CD1c-positive myeloid dendritic cell (primary cell): ENCODE results near the gene OVAAL.

Experiments used
- DNase-seq: peaks from one replicate; pipeline ENCODE4 v3.0.0-alpha.2; 2016; ENCODE audit errors: extremely low spot score

Gene OVAAL

DNA sequence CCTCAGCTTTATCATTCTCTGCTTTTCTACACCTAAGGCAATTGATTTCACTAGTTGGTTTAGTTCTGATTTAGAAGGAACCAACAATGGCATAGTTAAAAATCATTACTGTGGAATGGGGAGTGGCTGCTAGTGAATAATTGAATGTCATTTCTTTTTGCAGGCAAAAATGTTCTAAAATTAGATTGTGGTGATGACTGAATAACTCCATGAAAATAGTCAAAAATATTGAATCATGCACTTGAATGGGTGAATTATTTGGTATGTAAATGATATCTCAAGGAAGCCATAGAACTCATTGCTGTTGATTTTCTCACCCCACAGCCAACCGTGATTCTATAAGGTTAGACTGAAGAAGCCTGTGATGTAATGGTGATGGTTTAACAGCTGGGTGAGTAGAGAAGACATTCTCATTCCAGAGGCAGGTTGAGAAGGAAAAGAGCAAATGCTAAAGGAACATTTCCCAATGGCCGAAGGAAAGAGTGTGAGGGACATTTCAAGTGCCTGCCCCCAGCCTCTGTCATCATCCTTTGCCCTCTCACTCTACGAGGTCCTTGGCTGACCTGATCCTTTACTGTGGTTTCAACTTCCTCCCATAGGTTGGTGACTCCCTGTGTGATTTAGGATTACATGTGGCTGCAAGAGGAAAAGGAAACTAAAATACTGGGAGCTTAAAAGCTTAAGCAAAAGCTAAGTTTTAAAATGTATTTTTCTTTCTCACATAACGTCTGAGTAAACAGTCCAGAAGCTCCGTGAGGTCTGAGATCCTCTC, 12.5 kb downstream of the OVAAL start:
- DNase-seq, result no peak

DNA sequence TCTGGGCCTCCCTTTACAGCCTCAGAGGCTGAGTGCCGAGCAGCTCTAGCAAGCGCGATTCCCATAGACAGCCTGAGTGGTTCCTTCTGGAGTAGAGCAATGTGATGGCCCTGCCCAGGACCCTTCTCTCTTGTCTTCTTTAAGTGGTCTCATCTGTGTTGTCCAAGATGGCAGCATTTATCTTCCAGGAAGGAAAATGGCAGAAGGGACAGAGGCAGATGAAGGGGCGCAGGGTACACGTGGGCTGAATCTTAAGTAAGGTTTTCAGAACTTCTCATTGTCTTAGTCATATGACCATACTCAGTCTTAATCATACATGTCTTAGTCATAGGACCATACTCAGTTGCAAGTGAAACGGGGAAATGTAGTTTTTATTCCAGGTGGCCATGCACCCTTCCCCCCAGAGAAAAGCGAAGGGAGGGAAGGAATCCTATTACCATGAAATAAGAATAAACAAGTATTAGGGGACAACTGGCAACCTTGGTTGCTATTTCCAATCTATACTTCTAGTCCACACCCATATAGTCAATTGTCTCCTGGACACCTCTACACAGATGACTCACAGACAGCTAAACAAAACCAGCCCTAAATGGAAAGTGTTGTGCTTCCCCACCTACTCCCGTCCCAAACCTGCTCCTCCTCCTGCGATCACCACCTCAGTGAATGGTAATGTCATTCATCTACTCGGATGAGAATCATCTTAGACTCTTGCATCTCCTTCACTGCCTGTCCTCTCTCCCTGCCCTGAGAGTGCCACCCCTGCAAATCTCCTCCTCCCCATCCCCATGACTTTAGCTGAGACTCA, 13.3 kb downstream of the OVAAL start:
- DNase-seq, result no peak

DNA sequence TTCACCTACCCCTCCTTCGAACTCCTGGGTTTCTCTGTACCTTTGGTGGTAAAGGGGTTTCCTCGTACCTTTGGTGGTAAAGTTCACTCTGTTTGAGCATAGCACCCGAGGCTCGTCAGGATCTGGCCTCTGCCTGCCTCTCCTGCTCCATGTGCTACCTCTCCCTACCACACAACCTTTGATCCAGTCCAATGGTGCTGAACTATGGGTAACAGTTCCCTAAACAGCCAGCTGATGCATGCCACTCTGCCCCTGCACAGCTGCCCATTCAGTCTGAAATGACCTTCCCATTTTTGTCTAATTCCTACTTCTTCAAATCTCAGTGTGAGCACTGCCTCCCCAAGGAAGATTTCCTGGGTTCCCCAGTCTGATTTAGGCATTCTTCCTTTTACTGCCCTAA, 14.0 kb downstream of the OVAAL start:
- peak; percentile 26 for DNase-seq

DNA sequence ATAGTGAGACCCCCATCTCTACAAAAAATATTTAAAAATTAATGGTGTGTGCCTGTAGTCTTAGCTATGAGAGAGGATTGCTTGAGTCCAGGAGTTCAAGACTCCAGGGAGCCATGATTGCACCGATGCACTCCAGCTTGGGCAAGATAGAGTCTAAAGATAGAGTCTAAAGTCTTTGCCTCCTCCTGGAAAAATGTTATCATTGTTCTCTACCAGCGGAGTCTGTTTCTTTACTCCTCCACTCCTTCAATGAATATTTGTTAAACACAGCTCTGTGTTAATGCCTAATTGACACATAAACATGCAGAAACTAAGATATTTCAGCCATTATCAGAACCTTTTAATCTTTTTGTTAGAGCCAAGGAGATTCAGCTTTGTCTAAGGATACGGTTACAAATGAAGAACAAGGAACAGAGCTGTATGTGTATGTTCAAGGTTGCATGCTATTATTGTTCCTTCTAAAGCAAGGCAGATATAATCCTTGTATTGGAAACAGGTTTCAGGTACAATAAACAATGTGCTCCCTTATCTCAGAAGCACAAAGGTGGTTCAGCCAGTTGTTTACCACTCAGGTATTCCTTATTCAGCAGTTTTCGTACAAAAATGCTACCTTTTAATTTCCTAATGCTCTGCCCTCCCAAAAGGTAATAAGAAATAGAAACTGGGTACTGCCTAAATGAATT, 15.4 kb downstream of the OVAAL start:
- DNase-seq, result no peak

DNA sequence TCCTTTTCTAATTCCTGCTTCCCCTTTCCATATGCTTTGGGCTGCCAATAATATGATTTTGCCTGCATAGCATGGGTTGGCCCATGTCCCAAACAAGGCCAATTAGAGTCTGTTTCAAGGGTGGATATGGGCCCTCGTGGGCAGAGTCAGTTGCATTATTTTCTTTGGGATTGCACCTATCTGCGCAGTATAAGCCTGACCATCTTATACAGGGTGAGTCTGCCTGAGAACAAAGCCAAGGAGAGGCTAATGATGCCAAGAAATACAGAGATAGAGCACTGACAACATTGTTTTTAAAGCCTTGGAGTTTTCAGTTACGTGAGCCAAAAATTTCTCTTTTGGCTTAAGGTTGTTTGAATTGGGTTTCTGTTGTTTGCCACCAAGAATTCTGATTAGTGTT, 18.6 kb downstream of the OVAAL start:
- DNase-seq, result no peak

DNA sequence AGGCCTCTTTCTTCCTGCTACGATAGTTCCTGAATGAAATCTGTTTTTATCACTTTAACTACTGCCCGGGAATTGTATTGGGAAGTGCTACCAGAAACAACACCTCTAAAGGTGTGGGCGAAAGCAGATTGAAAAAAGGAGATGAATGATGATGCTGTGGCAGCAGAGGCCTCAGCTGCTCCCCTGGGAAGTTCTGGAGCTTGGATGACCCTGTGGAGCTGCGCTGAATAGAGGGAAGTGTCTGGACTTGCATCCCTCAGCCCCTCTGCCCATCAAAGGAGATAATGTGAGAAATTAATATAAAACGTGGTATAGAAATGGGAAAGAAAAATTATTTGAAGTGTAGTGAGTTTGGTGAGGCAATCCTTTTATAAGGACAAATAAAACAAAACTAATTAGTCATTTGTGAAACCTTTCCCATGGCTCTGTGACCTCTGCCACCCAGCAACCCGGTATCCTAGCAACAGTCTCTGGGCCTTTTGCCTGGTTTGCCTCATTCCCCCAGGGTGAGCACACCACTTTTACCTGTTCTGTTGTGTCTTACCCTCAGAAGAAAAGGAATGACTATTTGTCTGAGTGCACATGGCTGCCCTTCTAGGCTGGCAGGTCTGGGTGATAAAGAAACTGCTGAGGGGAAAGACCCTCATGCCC, 21.3 kb downstream of the OVAAL start:
- DNase-seq, result no peak

DNA sequence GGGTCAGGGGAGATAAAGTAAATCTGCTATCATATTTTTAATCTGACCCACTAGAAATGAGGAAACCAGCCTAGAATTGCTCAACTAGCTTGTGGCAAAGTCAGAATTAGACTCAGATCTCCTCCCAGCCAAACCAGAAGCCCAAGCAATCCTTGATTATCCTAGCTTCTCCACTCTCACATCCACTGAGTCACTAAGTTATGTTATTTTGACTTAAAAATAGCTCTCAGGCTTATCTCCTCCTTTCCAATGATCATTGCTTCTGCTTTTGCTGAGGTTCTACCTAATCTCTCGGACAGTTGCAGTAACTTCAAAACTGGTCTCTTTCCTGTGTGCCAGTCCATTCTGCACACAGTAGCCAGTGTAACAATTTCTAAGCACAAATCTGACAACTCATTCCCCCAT, 22.9 kb downstream of the OVAAL start:
- no peak for DNase-seq

DNA sequence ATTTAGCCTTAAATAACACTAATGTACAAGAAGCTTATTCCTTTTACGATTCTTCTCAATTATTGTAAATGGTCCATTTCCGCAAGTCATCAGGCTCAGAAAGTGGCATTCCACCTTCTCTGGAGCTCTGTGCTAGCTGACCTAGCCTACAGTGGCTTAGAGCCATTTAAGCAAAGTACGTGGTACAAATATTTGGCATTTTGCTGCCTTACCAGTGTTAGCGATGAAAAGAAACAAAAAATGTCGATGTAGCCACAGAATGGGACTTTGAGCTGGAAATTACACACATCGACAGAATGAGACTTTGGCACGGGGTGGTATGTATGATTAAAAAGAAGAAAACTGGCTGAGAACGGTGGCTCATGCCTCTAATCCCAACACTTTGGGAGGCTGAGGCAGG, 26.1 kb downstream of the OVAAL start:
- no peak for DNase-seq

DNA sequence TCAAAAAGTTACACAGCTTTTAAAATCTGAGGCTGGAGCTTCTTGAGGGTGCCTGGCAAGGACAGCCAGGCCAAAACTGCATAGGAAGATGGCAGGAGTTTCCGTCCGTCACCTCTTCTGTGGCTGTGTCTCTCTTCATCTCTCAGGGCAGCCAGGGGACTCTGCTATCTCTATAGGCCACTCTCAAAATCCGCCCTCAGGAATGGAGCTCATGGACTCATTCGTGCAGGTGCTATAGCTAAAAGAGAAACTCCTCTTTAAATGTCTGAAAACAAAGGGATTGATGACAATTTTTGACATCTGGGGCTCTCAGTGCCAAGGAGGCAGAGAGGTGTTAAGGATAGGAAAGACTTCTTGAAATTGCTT, 27.2 kb downstream of the OVAAL start:
- no peak for DNase-seq

DNA sequence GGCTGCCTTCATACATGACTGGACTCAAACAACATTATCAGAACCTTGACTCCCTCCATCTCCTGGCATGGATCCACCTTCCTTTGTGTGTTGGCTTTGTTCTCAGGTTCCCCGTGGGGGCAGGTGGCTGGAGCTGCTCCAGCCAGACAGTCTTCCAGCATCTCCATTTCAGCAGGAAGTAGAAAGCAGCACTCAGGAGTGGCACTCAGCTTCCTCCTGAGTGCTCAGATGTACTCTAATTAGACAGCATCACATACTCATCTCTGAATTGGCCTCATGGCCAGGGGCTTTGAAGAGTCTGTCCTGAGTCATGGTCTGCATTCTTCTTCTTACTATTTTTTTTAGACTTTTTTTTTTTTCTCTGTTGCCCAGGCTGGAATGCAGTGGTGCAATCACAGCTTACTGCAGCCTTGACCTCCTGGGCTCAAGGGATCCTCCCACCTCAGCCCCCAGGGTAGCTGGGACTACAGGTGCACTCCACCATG, 27.9 kb downstream of the OVAAL start:
- no peak for DNase-seq

DNA sequence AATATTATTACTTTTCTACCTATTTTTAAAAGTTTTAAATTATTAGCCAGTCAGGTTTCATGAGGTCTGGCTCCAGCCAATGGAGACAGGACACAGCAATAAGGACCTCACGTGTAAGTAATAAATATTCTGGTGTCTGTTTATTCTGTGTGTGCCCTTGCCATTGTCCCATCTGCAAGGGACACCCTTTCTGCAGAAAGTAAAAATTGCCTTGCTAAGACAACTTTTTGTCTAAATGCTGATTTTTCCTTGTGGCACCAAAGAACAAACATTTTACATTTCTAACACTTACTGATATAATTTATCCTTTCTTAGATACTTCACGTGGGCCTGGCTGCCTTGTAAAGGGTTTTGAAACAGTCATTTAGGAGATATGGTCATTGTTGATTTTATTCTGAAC, 29.4 kb downstream of the OVAAL start:
- DNase-seq, result no peak

DNA sequence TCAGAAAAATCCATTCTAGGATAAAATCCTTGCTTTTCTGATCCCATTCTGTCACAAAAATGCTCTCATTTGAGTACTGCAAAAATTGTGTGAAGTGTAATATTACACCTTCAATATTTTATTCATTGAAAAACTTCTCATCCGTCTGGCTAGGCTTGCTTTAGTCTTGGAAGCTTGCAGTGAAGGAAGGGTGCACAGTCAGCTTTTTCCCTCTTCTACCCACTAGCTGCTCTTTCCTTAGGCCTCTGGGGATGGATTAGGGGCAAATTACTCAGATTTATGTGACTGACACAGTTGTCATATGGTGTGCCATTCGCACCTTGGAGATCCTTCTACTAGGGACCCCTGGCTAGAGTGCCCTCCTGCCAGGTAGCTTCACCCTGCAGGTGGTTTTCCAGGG, 32.1 kb downstream of the OVAAL start:
- no peak for DNase-seq

DNA sequence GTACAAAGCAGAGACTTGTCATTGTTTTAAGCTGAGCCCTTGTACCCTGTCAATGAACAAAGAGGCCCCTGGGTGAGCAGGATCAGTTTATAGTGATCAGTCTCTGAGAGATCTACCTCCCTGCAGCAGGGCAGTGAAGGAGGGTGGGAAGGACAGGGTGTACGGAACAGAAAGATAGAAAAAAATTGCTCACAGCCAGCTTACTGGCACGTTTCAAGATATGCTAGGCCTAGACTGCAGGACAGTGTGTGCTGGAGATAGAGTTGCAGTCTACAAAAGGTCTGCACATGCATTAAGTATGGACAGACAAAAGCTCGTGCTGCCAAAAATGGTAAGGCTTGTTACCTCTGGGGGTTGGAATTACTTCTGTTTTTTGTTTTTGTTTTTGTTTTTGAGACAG, 34.6 kb downstream of the OVAAL start:
- no peak for DNase-seq

DNA sequence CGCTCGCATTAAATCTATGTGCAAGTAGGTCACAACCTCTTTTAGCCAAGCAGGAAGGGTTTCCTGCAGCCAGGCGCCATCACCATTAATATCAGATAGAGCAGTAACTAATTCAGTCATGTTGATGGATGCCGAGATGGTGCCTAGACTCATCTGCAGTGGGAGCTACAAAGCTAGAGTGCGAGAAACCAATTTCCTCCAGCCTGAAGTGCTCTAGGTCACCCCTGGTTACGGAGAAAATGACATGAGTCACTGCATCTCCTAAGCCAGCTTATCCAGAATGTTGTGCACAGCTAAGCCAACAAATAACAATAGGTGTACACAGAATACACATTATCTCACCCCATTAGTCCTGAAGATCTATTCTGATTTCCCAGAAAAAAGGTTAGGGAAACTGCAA, 36.0 kb downstream of the OVAAL start:
- DNase-seq, result no peak

DNA sequence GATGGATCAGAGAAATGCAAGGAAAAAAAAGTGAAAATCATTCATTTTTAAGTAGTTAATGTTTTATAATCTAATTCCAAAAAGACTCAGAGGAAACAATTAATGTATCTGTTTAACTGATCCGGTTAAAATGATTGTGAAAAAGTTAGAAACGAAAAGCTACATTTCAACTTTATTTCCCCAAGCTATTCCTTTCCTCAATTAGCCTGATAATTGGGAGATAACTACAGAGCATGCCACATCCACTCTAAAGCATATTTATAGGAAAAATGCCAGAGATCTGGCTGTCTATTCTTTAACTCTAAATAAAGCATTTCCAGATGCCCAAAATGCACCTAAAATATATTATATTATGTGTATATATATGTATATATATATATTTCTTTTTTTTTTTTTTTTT, 37.2 kb downstream of the OVAAL start:
- DNase-seq, result no peak

DNA sequence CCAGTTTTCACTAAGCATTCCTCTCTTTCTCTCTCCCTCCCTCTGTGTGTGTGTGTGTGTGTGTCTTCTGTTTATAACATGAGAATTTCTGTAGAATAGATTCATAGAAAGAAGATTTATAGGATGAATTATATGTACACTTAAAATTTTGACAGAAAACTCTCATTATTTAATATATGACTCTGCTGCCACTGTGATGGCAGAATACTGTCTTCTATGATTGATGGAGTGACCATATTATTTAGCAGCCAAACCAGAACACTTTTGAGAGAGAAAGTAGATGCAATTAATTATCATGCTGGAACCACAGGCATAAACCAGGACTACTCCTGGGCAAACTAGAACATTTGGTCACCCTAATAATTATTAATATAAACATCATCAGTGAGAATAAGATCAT, 38.8 kb downstream of the OVAAL start:
- DNase-seq, result no peak

DNA sequence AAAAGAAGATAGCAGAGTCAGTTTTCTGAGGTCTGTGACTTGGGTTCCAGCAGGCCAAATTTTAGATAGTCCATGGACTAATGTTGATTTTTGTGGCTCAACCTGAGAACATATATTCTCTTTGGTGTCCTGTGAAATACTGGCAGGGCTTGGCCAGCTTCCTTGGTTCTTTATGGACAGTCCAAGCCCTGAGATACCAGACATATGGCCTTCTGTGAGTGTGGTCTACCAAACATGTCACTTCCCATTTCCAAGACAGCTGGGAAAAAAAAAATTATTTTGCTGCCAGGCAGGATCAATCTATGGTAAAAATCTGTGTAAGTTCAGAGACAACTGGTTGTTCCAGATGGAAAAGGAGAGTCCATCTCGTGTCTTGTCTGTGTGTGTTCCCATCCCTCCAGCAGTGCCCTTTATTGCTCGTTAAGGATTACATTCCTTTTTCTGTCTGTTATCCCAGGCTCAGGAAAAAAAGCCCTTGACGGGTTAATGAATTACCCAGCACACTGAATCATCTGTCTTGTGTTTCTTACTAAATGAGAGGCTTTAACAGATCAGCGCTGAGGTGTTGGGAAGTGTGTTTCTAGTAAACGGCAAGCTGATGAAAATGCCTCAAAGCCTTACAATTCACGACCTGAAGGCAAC, 39.7 kb downstream of the OVAAL start:
- no peak for DNase-seq

DNA sequence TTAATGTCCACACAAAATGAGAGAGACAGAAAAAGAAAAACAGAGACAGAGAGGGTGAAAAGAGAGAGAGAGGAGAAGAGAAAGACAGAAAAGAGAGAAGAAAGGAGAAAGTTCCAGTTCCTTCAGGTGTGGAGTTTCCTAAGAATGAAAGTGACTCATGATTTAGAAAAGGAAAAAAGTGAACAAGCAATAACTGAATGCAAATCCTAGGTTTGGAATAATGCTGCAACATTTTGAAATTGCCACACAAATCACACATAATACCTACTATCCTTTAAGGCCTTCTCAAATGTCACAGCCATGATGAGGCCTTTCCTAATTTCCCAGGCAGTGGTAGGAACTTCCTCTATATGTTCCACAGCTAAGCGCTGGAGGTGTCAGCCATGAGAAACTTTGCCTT, 41.6 kb downstream of the OVAAL start:
- no peak for DNase-seq

DNA sequence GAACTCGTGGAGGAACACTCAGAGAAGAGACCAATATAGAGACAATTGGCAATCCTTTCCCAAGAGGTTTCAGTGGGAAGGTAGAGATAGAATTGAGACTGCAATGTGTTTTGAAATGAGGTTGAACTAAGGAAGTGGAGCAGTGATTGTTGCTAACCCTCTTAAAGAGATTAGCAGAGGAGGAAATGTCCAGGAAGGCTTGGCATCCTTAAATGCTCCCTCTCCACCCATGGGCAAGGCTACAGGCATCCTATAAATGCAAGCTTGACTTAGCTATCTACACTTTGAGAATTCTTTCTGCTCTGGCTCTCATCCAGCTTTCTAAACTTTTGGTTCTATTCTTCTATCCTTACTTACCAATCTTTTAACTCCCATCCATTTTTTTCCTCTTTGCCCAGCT, 42.7 kb downstream of the OVAAL start:
- DNase-seq, result no peak

DNA sequence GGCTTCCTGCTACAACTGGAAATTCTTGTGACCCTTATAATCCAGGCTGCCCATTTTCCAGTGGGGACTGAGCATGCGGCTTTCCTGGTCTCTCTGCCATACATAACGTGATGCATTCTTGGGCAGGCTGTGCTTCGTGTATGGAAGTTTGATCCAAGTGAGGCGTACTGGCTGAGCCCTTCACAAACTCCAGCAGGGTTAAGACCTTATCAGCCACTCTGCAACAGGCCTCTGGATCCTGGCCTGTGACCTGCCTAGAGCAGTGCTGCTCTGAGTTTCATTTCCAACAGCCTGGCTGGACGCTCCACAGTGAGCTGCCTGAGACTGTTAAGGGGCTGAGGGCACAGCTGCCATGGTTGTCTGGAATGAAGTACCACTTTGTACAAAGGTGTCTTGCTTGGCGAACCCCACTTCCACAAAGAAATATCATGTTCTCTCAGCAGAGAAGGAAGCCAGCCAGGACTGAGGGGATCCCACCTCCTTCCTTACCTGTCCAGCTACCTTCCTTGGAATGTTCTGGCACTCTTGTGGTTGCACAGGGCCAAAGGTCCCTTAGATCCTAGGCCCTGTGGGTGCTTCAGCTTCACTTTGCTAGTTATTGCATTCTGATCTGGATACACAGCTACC, 44.6 kb downstream of the OVAAL start:
- DNase-seq, result no peak

DNA sequence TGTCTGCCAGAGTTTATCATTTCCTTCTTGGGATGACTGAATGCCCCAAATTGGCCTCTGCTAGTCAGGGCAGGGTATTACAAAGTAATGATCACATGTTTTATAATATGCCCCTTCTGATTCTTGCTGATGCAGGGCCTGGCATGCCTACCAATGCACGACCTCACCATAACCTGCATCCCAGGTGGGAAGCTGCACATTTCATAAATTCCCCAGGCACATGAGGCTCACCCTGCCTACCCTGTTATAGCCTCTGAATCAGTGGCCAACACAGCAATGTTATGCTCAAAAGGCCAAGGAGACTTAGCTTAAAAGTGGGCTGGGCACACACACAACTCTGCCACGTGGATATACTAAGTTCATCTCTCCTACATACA, 45.1 kb downstream of the OVAAL start:
- DNase-seq, result no peak
